GM23248 (cell line): ENCODE results near the gene NOS1AP. TPM values are rescaled to one million over a fixed set of nuclear protein-coding genes. Genes with fewer than 3 reads are reported as not detected.
A peak's percentile ranks its signal among the peaks of the same experiment; 100 is the strongest.

ENCODE experiments used
- DNase-seq: peaks from one replicate; pipeline ENCODE4 v3.0.0-alpha.2; 2015
- H2AFZ ChIP-seq: fragments of 200-600 bp; sonication (generic); 2 replicates; pipeline ENCODE4 v1.6.1; 2016; ENCODE audit warnings: antibody characterized with exemption
- H3F3A ChIP-seq: fragments of 200-600 bp; sonication (generic); 2 replicates; pipeline ENCODE4 v1.6.1; 2016; ENCODE audit warnings: mild to moderate bottlenecking, antibody characterized with exemption, mixed run types; ENCODE audit not compliant: insufficient read depth
- H3K27ac ChIP-seq: fragments of 200-600 bp; sonication (generic); 2 replicates; pipeline ENCODE4 v1.5.1; 2016; ENCODE audit warnings: mild to moderate bottlenecking
- H3K27me3 ChIP-seq: fragments of 200-600 bp; sonication (generic); replicated peaks from 2 replicates; pipeline ENCODE4 v1.6.1; 2016; ENCODE audit warnings: mild to moderate bottlenecking; ENCODE audit not compliant: insufficient read depth
- H3K36me3 ChIP-seq: fragments of 200-600 bp; sonication (generic); 2 replicates; pipeline ENCODE4 v1.6.1; 2016; ENCODE audit warnings: low read depth, mild to moderate bottlenecking
- H3K4me1 ChIP-seq: fragments of 200-600 bp; sonication (generic); 2 replicates; pipeline ENCODE4 v1.6.1; 2016; ENCODE audit warnings: mild to moderate bottlenecking; ENCODE audit not compliant: insufficient read depth
- H3K4me2 ChIP-seq: fragments of 200-600 bp; sonication (generic); one replicate; pipeline ENCODE4 v1.6.1; 2016; ENCODE audit warnings: mild to moderate bottlenecking; ENCODE audit not compliant: unreplicated experiment
- H3K4me3 ChIP-seq: fragments of 200-600 bp; sonication (generic); 2 replicates; pipeline ENCODE4 v1.5.1; 2016; ENCODE audit warnings: mild to moderate bottlenecking
- H3K79me2 ChIP-seq: fragments of 200-600 bp; sonication (generic); 2 replicates; pipeline ENCODE4 v1.6.1; 2016; ENCODE audit warnings: mild to moderate bottlenecking; ENCODE audit not compliant: insufficient read depth
- H3K9ac ChIP-seq: fragments of 200-600 bp; sonication (generic); 2 replicates; pipeline ENCODE4 v1.6.1; 2016; ENCODE audit warnings: mild to moderate bottlenecking
- H3K9me2 ChIP-seq: fragments of 200-600 bp; sonication (generic); 2 replicates; pipeline ENCODE4 v1.6.1; 2016; ENCODE audit warnings: mixed run types, mild to moderate bottlenecking, moderate library complexity; ENCODE audit not compliant: insufficient read depth
- H3K9me3 ChIP-seq: fragments of 200-600 bp; sonication (generic); one replicate; pipeline ENCODE4 v1.6.1; 2017; ENCODE audit warnings: low read depth
- H4K20me1 ChIP-seq: fragments of 200-600 bp; sonication (generic); 2 replicates; pipeline ENCODE4 v1.6.0; 2016; ENCODE audit not compliant: insufficient read depth
- EZH2 ChIP-seq: fragments of 200-600 bp; sonication (generic); IDR thresholded peaks from 2 replicates; pipeline ENCODE4 v1.6.1; 2018; ENCODE audit warnings: antibody characterized with exemption, mild to moderate bottlenecking; ENCODE audit not compliant: insufficient read depth, poor library complexity, severe bottlenecking
- EZH2phosphoT487 ChIP-seq: fragments of 200-600 bp; sonication (generic); IDR thresholded peaks from 2 replicates; pipeline ENCODE4 v1.6.1; 2018; ENCODE audit warnings: antibody characterized with exemption, moderate library complexity, mild to moderate bottlenecking, low read depth; ENCODE audit not compliant: insufficient read depth
- WGBS, 2 experiments: methylation state at CpG; one replicate each; pipeline ENCODE4 v1.1.6; 2015 to 2017; ENCODE audit warnings: low lambda C conversion rate in 2 of 2, low coverage in 1 of 2; ENCODE audit errors: missing lambda C conversion rate in 2 of 2; 5-methylcytosine and 5-hydroxymethylcytosine counted together
- in situ Hi-C: fragments of 300-500 bp; cut with MboI; formaldehyde crosslinking; loops from 2 replicates; pipeline ENCODE4 v1.15.0; 2020
- polyA plus RNA-seq: library from polyadenylated mRNA; unstranded; fragments of >200 nt; fragmentation: Nextera tagmentation; extraction: Ambion mirVana; gene quantifications from 2 replicates; pipeline ENCODE4 v1.2.1, GENCODE V29; 2016
- total RNA-seq: library from RNA; depleted of rRNA; stranded (reverse); fragments of >200 nt; shearing (Covaris generic); gene quantifications from 2 replicates; pipeline ENCODE4 v1.2.3, GENCODE V29; 2014

NOS1AP gene
- total and polyA plus RNA-seq, 2 experiments from 2014 or later: 0.18 TPM; not detected in 1

- no peak for TF ChIP-seq EZH2
- no peak for TF ChIP-seq EZH2phosphoT487
- DNase-seq: no peak
- no peaks in the 10 kb centered on the region for H3K4me1 ChIP-seq
- H3K36me3 ChIP-seq: no peaks in the 10 kb centered on the region
- H3F3A ChIP-seq: no peaks in the 10 kb centered on the region
- no peak overlapping the region for H3K4me2 ChIP-seq
- no peaks in the 10 kb centered on the region for H3K9me3 ChIP-seq
- no peak overlapping the region for H3K27ac ChIP-seq
- WGBS, 2 experiments: 85 to 96% methylated on average over 3 of the region's 3 CpGs
- H3K9me2 ChIP-seq: no peaks in the 10 kb centered on the region
- no peaks in the 10 kb centered on the region for H3K79me2 ChIP-seq
- no peak overlapping the region for H2AFZ ChIP-seq
- H3K27me3 ChIP-seq: no peaks in the 10 kb centered on the region; the same call in 1 of the 2 replicates
- no peak overlapping the region for H3K9ac ChIP-seq
- H4K20me1 ChIP-seq: no peaks in the 10 kb centered on the region
- in situ Hi-C loops: no loop called here
- H3K4me3 ChIP-seq: no peak overlapping the region
These were observed 138.4 kb downstream of the NOS1AP start for GRCh38 chr1:162207862-162208261.

DNA sequence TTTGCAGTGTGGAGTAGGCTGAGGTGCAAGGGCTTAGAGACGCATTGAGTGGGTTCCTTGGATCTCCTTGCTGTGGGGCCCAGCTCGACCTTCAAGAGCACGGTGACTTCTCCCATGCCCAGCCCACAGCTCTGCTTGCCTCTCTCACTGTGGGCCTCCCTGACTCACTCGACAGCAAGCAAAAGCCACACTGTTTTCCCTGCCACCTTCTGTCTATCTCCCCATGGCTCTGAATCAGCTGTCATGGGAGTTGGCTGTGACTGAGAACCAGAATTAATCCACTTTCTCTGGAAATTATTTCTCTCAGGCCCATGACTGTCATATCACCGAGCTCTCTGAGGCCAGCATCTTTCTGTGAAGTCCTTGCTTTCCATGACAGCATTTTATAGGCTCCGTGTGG, 140.7 kb downstream of the NOS1AP start:
- TF ChIP-seq EZH2 (no peak), EZH2phosphoT487 (no peak)
- Histone ChIP-seq H4K20me1 (no peaks in the 10 kb centered on the region), H3K4me1 (peaks cover 4% of the 10 kb centered on the region; the same call in 1 of the 2 replicates), H3K36me3 (no peaks in the 10 kb centered on the region), H3K27me3 (no peaks in the 10 kb centered on the region), H3K9ac (no peak overlapping the region), H3K4me3 (no peak overlapping the region), H3K79me2 (no peaks in the 10 kb centered on the region), H3K9me2 (no peaks in the 10 kb centered on the region), H2AFZ (no peak overlapping the region), H3K27ac (no peak overlapping the region), H3K4me2 (no peak overlapping the region), H3K9me3 (no peaks in the 10 kb centered on the region), H3F3A (no peaks in the 10 kb centered on the region)
- WGBS, 2 experiments: 69 to 72% methylated on average over 6 of the region's 6 CpGs
- peak; percentile 27 for DNase-seq
- in situ Hi-C loops: no loop called here

DNA sequence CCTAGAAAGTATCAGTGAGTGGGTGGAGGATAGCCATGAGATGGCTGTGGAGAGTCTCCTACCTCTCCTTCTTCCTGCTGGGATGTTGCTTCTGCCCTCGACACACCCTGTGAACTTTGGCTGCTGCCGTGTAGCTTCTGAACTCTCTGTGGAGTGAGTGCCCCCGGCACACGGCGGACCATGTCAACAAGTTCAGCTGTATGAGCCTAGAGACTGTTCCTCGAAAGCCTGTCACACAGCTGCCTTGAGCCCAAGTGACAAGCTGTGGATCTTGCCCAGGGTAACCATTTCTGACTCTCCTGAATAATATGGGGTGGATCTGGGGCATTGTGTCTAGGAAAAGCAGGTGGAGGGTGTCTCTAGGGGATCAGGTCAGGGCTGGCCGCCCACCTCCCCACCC, 143.2 kb downstream of the NOS1AP start:
- no peak overlapping the region for H3K9ac ChIP-seq
- no peaks in the 10 kb centered on the region for H3K9me3 ChIP-seq
- peaks cover 4% of the 10 kb centered on the region; the same call in 1 of the 2 replicates for H3K4me1 ChIP-seq
- H3K27ac ChIP-seq: no peak overlapping the region
- no peak overlapping the region for H2AFZ ChIP-seq
- 70% methylated on average over 7 of the region's 7 CpGs for WGBS, 2 experiments
- H3K79me2 ChIP-seq: no peaks in the 10 kb centered on the region
- no peak for TF ChIP-seq EZH2phosphoT487
- TF ChIP-seq EZH2: no peak
- no peaks in the 10 kb centered on the region for H3K27me3 ChIP-seq
- DNase-seq: no peak
- no peak overlapping the region for H3K4me2 ChIP-seq
- H3K9me2 ChIP-seq: no peaks in the 10 kb centered on the region
- 0 out of 2 replicates have a peak, but pooled peaks cover under 1% of the 10 kb centered on the region for H3F3A ChIP-seq
- no peaks in the 10 kb centered on the region for H3K36me3 ChIP-seq
- H3K4me3 ChIP-seq: no peak overlapping the region
- H4K20me1 ChIP-seq: no peaks in the 10 kb centered on the region
- in situ Hi-C loops: no loop called here

DNA sequence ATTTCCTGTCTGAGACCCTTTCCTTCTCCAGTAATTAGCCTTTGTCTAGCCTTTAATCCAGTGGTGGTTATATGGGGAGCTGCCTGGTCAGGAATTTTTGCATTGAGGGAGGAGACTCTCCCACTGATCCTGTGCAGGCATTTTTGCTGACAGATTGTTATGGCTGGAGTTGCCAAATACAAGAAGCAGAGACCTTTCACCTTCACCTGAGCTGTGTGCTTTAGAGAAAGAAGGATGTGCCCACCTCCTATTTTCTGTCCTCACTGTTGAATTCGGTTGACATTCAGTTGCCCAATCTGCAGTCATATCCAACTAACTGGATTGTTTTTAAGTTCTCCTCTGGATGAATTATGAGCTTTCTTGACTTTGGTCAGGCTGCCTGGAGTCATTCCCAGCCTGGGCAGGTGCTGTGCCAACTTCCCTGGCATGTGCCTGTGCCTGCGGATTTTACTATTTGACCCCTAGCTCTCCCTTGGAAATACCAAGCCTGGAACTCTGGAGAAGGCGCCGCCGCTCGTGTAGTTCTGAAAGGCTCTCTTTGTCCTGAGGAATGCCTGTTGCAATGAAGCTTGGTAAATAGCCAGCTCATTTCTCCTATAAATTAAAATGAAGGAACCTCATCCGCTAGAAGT, 143.9 kb downstream of the NOS1AP start:
- Histone ChIP-seq H3K9ac (no peak overlapping the region), H2AFZ (no peak overlapping the region), H3F3A (0 out of 2 replicates have a peak, but pooled peaks cover 6% of the 10 kb centered on the region), H3K36me3 (no peaks in the 10 kb centered on the region), H3K4me1 (peaks cover 4% of the 10 kb centered on the region; the same call in 1 of the 2 replicates), H3K27me3 (no peaks in the 10 kb centered on the region), H3K27ac (no peak overlapping the region), H3K9me3 (no peaks in the 10 kb centered on the region), H4K20me1 (no peaks in the 10 kb centered on the region), H3K9me2 (no peaks in the 10 kb centered on the region), H3K4me3 (no peak overlapping the region), H3K79me2 (no peaks in the 10 kb centered on the region), H3K4me2 (no peak overlapping the region)
- WGBS, 2 experiments: 37 to 40% methylated on average over 7 of the region's 7 CpGs
- in situ Hi-C loops: no loop called here
- TF ChIP-seq EZH2phosphoT487: no peak
- TF ChIP-seq EZH2: no peak
- peak; percentile 49 for DNase-seq
